Measurements from ENCODE around the gene COMMD6.

- TF ChIP-seq CTCF (conservative IDR thresholded peaks at IDR 0.05) = no peak; the same call in 1 of the 2 replicates
- TF ChIP-seq ZFX (IDR thresholded peaks at IDR 0.05) = peak; percentile 38; the same call in 1 of the 2 replicates
These were observed at the start of gene COMMD6 for GRCh38 chr13:75537401-75538365.

Measured in C4-2B (cell line).